Lung (tissue), 12 donors: ENCODE measurements around the gene BCOR. TPM values are rescaled to one million over a fixed set of nuclear protein-coding genes. Genes with fewer than 3 reads are reported as not detected.

ENCODE experiments used
- ATAC-seq: fragments of 200-7000 bp; cut with Tn5 transposase; one replicate; pipeline ENCODE4 v1.9.1; 2020; ENCODE audit warnings: moderate number of reproducible peaks; ENCODE audit not compliant: insufficient read depth, low FRiP score
- DNase-seq, 3 donors: peaks; one replicate each; pipeline ENCODE4 v3.0.0-alpha.2; 2013 to 2017
- H3K27ac ChIP-seq, 2 donors: one replicate each; pipeline ENCODE4 v1.5.1; 2013; ENCODE audit warnings: mild to moderate bottlenecking in 2 of 2, moderate library complexity in 2 of 2, control low read depth in 1 of 2, inconsistent platforms in 1 of 2, low read depth in 1 of 2, low read length in 1 of 2
- H3K27me3 ChIP-seq, 3 donors: one replicate each; pipeline ENCODE4 v1.5.1; 2013; ENCODE audit warnings: low read length in 2 of 3; ENCODE audit not compliant: control insufficient read depth in 3 of 3, insufficient read depth in 3 of 3
- H3K36me3 ChIP-seq, 4 donors: one replicate each; pipeline ENCODE4 v1.5.1; 2013; ENCODE audit warnings: low read length in 4 of 4, mild to moderate bottlenecking in 1 of 4, moderate library complexity in 1 of 4; ENCODE audit not compliant: control insufficient read depth in 4 of 4, insufficient read depth in 4 of 4
- H3K4me1 ChIP-seq, 5 donors: one replicate each; pipeline ENCODE4 v1.5.1; 2013; ENCODE audit warnings: low read length in 5 of 5, mild to moderate bottlenecking in 2 of 5, moderate library complexity in 1 of 5; ENCODE audit not compliant: control insufficient read depth in 5 of 5, insufficient read depth in 5 of 5
- H3K4me3 ChIP-seq: one replicate; pipeline ENCODE4 v1.5.1; 2013; ENCODE audit warnings: mild to moderate bottlenecking, control low read depth, moderate library complexity
- H3K9ac ChIP-seq, 2 donors: one replicate each; pipeline ENCODE4 v1.5.1; 2013; ENCODE audit warnings: low read length in 2 of 2, control low read depth in 1 of 2; ENCODE audit not compliant: insufficient read depth in 1 of 2
- H3K9me3 ChIP-seq, 4 donors: one replicate each; pipeline ENCODE4 v1.5.1; 2013; ENCODE audit warnings: low read length in 3 of 4, mild to moderate bottlenecking in 1 of 4, moderate library complexity in 1 of 4; ENCODE audit not compliant: control insufficient read depth in 4 of 4, insufficient read depth in 3 of 4
- CTCF ChIP-seq: IDR thresholded peaks from 2 replicates; pipeline ENCODE4 v1.5.1; 2012; ENCODE audit warnings: mild to moderate bottlenecking; ENCODE audit errors: control extremely low read depth, extremely low read depth
- WGBS, 2 donors: extraction: QIAGEN DNeasy Blood & Tissue Kit; methylation state at CpG; one replicate each; pipeline ENCODE4 v1.1.7; 2013; 5-methylcytosine and 5-hydroxymethylcytosine counted together
- polyA plus RNA-seq, 2 donors: library from polyadenylated mRNA; stranded (reverse); fragments of 200-250 nt; gene quantifications; one replicate each; pipeline ENCODE4 v1.2.1, GENCODE V29; 2013
- total RNA-seq, 2 donors: library from RNA; depleted of rRNA in 1 of 2; stranded (reverse); fragments of >200 nt in 1 of 2; gene quantifications; one replicate each; pipeline ENCODE4 v1.2.1, GENCODE V29; 2014 to 2021
- donor health status: control.
- donor health status: control.
- donor health status: Bipolar disorder and iron deficiency.
- donor health status: healthy.
- donor health status: DM: yes; HTN: yes; CAD: no.

The BCOR gene
- total and polyA plus RNA-seq, 4 donors: 10.8 to 67.2 (median 15.9) TPM

GRCh38 chrX:40108162-40108958, 10.6 kb upstream of the BCOR start:
- Histone ChIP-seq H3K4me1 (peaks cover 0 to 34% (median 10%) of the 10 kb centered on the region in 5 donors), H3K27me3 (peaks cover 13 to 30% (median 25%) of the 10 kb centered on the region in 3 donors), H3K9ac (no peak overlapping the region), H3K4me3 (no peak overlapping the region), H3K27ac (peak overlapping the region; percentile 27 to 98), H3K9me3 (peaks cover 0 to 10% (median 0%) of the 10 kb centered on the region in 4 donors), H3K36me3 (no peaks in the 10 kb centered on the region)
- DNase-seq: peak; percentile 45 to 63 (median 60)
- TF ChIP-seq CTCF: no peak
- 18 to 32% methylated on average over 36 to 66 of the region's 66 CpGs for WGBS, 2 donors
- no peak for ATAC-seq

- H3K9me3 ChIP-seq: peaks cover 0 to 12% (median 0%) of the 10 kb centered on the region in 4 donors
- no peak overlapping the region for H3K9ac ChIP-seq
- peaks cover 0 to 38% (median 12%) of the 10 kb centered on the region in 5 donors for H3K4me1 ChIP-seq
- no peaks in the 10 kb centered on the region for H3K36me3 ChIP-seq
- no peak overlapping the region for H3K4me3 ChIP-seq
- ATAC-seq (no peak), DNase-seq (no peak)
- H3K27ac ChIP-seq: peak overlapping the region; percentile 27 to 84
- no peak for TF ChIP-seq CTCF
- peaks cover 16 to 34% (median 27%) of the 10 kb centered on the region in 3 donors for H3K27me3 ChIP-seq
- WGBS, 2 donors: 14 to 22% methylated on average over 37 to 76 of the region's 76 CpGs
Measured at GRCh38 chrX:40107291-40108161, 9.8 kb upstream of the BCOR start.

GRCh38 chrX:40106676-40107290, 9.0 kb upstream of the BCOR start:
- H3K27me3 ChIP-seq: peaks cover 16 to 41% (median 30%) of the 10 kb centered on the region in 3 donors
- 4 to 8% methylated on average over 34 to 36 of the region's 36 CpGs for WGBS, 2 donors
- no peak overlapping the region for H3K9ac ChIP-seq
- DNase-seq (peak in 1 of 3 donors; percentile 37), ATAC-seq (no peak)
- no peak for TF ChIP-seq CTCF
- H3K36me3 ChIP-seq: no peaks in the 10 kb centered on the region
- H3K9me3 ChIP-seq: peaks cover 0 to 13% (median 0%) of the 10 kb centered on the region in 4 donors
- H3K27ac ChIP-seq: peak overlapping the region; percentile 27 to 84
- peaks cover 0 to 38% (median 13%) of the 10 kb centered on the region in 5 donors for H3K4me1 ChIP-seq
- no peak overlapping the region for H3K4me3 ChIP-seq
